Measurements from ENCODE around the gene ARID1B. TPM values are rescaled to one million over a fixed set of nuclear protein-coding genes. Genes with fewer than 3 reads are reported as not detected.

The ARID1B gene
- total RNA-seq, 1 experiment from 2014 or later = 42.8 TPM

DNA sequence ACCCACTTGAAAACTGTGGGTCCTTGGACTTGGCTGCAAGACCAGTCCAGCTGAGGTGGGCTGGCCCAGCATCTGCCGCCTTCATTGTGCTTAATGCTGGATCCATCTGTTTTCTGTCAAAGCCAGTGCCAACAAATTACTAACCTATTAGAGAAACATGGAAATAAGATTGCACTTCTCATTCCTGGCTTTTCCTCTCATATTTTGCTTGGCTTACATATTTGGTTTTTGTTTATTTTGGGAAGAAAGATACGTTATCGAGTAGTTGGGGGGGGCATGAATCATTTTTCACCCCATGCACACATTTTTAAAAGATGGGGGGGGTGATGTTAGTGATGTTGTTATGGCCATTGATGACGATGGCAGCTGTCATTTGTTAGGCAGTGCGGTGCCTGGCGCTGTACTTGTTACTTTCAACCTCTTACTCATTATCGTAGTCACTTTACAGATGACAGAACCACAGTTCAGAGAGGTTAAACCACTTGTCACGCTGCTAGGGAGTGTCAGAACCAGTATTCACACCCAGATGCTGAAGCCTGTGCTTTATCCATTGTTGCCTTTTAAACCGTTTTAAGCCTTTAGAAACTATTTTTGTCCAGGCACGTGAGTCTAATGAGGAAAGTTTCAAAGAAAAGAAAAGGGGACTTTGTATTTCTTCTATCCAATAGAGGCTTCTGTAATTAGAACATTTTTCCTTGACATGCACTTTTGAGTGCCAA is 366.2 kb downstream of the ARID1B start:
- Histone ChIP-seq H3K79me2 (ENCODE audit: low read depth) (no peaks in the 10 kb centered on the region), H3K27ac (no peak overlapping the region), H3F3A (ENCODE audit: insufficient read depth, low read depth) (no peaks in the 10 kb centered on the region), H3K4me2 (no peak overlapping the region), H3K36me3 (ENCODE audit: low read depth) (no peaks in the 10 kb centered on the region), H3K4me3 (no peak overlapping the region), H2AFZ (no peak overlapping the region), H3K9me3 (ENCODE audit: insufficient read depth, low read depth) (no peaks in the 10 kb centered on the region), H3K9me2 (ENCODE audit: insufficient read depth) (no peaks in the 10 kb centered on the region), H3K27me3 (ENCODE audit: insufficient read depth, low read depth) (no peaks in the 10 kb centered on the region), H3K4me1 (replicated peaks; ENCODE audit: insufficient read depth) (no peaks in the 10 kb centered on the region), H4K20me1 (ENCODE audit: insufficient read depth) (no peaks in the 10 kb centered on the region; the same call in 1 of the 2 replicates)
- intact Hi-C loops (cut with micrococcal nuclease; ENCODE audit: unreplicated experiment) = loop anchor here (10.0 kb wide), 1 partner anchor 79 kb away; no protein-coding TSS in a partner anchor
- no peak for TF ChIP-seq EZH2 (IDR thresholded peaks at IDR 0.05; ENCODE audit: low read depth)
- TF ChIP-seq, protein P1, sequence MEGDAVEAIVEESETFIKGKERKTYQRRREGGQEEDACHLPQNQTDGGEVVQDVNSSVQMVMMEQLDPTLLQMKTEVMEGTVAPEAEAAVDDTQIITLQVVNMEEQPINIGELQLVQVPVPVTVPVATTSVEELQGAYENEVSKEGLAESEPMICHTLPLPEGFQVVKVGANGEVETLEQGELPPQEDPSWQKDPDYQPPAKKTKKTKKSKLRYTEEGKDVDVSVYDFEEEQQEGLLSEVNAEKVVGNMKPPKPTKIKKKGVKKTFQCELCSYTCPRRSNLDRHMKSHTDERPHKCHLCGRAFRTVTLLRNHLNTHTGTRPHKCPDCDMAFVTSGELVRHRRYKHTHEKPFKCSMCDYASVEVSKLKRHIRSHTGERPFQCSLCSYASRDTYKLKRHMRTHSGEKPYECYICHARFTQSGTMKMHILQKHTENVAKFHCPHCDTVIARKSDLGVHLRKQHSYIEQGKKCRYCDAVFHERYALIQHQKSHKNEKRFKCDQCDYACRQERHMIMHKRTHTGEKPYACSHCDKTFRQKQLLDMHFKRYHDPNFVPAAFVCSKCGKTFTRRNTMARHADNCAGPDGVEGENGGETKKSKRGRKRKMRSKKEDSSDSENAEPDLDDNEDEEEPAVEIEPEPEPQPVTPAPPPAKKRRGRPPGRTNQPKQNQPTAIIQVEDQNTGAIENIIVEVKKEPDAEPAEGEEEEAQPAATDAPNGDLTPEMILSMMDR (conservative IDR thresholded peaks at IDR 0.05) = no peak
- DNase-seq = no peak
- POLR2A ChIA-PET (ENCODE audit: unreplicated experiment) = no interaction called here
- no TSS peak for BruUV-seq (replicated peaks)
- CTCF ChIA-PET = no interaction called here

DNA sequence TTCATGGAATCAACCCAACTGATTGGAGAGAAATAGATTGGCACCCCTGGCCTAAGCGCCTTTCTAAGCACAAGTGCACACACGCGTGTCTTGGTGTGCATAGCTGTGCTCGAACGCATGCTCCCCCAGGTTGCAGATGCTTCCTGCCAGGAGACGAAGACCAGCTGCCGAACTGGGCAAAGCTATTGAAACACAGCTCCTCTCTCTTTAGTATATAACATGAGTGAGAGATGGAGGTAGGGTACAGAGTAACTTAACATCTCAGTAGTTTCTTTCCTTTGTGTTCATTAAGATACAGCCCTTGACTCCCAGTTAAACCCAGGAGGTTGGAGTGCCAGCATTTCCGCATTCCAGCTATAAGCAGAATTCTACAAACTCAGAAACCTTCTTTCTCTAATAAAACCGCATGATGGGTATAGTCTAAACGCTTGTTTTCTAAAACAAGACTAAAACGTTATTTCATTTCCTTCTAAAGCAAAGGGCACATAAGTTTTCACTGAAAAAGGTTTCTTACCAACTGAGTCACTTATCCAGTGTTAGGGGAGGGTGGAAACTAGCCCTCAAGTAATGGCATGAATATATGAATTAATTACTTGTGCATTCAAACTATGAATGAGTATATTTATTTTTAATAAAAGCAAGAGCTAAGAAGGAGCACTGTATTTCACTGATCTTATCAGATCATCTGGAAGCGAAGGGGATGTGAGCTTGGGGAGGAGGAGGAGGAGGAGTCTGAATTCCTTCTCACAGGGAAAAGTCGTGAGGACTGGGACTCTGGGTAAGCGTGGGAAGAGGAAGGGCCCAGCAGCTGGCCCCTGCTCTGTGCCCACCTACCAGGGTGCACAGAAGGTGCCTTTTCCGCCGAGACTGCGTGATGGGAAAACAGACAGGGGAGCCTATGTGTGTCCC is 367.0 kb downstream of the ARID1B start:
- BruUV-seq (replicated peaks) = no TSS peak
- H3K4me3 ChIP-seq = no peak overlapping the region
- H3K4me2 ChIP-seq = no peak overlapping the region
- DNase-seq = no peak
- 0 out of 2 replicates have a peak, but pooled peaks cover 3% of the 10 kb centered on the region for H3K36me3 ChIP-seq (ENCODE audit: low read depth)
- no peaks in the 10 kb centered on the region for H3K9me3 ChIP-seq (ENCODE audit: insufficient read depth, low read depth)
- no peaks in the 10 kb centered on the region for H3K4me1 ChIP-seq (replicated peaks; ENCODE audit: insufficient read depth)
- H3K79me2 ChIP-seq (ENCODE audit: low read depth) = no peaks in the 10 kb centered on the region
- H2AFZ ChIP-seq = no peak overlapping the region
- intact Hi-C loops (cut with micrococcal nuclease; ENCODE audit: unreplicated experiment) = loop anchor here (10.0 kb wide), 1 partner anchor 79 kb away; no protein-coding TSS in a partner anchor
- H3F3A ChIP-seq (ENCODE audit: insufficient read depth, low read depth) = no peaks in the 10 kb centered on the region
- CTCF ChIA-PET = no interaction called here
- POLR2A ChIA-PET (ENCODE audit: unreplicated experiment) = no interaction called here
- H4K20me1 ChIP-seq (ENCODE audit: insufficient read depth) = no peaks in the 10 kb centered on the region; the same call in 1 of the 2 replicates
- no peaks in the 10 kb centered on the region for H3K27me3 ChIP-seq (ENCODE audit: insufficient read depth, low read depth)
- TF ChIP-seq EZH2 (IDR thresholded peaks at IDR 0.05; ENCODE audit: low read depth) = no peak
- TF ChIP-seq, protein P1 (conservative IDR thresholded peaks at IDR 0.05) = no peak
- no peak overlapping the region for H3K27ac ChIP-seq
- no peaks in the 10 kb centered on the region for H3K9me2 ChIP-seq (ENCODE audit: insufficient read depth)

DNA sequence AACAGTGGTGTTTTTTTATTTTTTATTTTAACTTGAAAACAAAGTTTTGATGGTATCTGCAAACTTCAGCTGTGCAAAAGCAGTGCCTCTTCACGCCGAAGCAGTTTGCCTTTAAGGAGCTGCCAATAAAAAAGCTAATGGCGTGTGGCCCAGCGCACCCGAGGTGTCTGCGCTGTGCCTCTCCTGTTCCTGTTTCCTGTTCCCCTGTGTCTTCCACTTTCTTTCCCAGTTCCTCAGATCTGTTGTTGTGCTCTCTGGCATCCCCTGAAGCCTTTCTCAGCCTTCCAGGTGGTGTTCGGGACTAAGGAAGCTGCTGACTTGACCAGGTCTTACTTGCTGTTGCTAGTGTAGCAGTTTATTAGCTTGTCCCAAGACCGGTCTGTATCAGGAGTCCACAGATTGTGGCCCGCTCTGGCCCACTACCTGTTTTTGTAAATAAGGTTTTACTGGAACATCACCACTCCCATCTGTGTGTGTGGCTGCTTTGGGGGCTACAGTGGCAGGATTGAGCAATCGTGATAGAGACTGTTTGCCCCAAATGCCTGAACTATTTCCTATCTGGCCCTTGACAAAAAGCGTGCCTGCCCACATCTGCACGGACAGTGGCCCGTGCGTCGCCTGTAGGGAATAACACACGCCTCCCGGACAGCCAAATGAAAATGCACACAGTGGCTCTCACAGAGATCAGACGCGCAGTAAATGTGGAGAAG is 367.8 kb downstream of the ARID1B start:
- no peaks in the 10 kb centered on the region for H3K4me1 ChIP-seq (replicated peaks; ENCODE audit: insufficient read depth)
- 0 out of 2 replicates have a peak, but pooled peaks cover 3% of the 10 kb centered on the region for H3K36me3 ChIP-seq (ENCODE audit: low read depth)
- DNase-seq = no peak
- H3K9me3 ChIP-seq (ENCODE audit: insufficient read depth, low read depth) = no peaks in the 10 kb centered on the region
- no TSS peak for BruUV-seq (replicated peaks)
- H3K4me3 ChIP-seq = no peak overlapping the region
- CTCF ChIA-PET = no interaction called here
- no peak overlapping the region for H3K27ac ChIP-seq
- no peaks in the 10 kb centered on the region for H3K27me3 ChIP-seq (ENCODE audit: insufficient read depth, low read depth)
- TF ChIP-seq, protein P1 (conservative IDR thresholded peaks at IDR 0.05) = no peak
- TF ChIP-seq EZH2 (IDR thresholded peaks at IDR 0.05; ENCODE audit: low read depth) = no peak
- no peaks in the 10 kb centered on the region for H3F3A ChIP-seq (ENCODE audit: insufficient read depth, low read depth)
- H3K79me2 ChIP-seq (ENCODE audit: low read depth) = no peaks in the 10 kb centered on the region
- H2AFZ ChIP-seq = no peak overlapping the region
- H3K4me2 ChIP-seq = no peak overlapping the region
- no peaks in the 10 kb centered on the region for H3K9me2 ChIP-seq (ENCODE audit: insufficient read depth)
- POLR2A ChIA-PET (ENCODE audit: unreplicated experiment) = interaction anchor here (0.6 kb wide), 1 partner anchor 424 kb away, joined by 5 read pairs; no protein-coding TSS in a partner anchor
- intact Hi-C loops (cut with micrococcal nuclease; ENCODE audit: unreplicated experiment) = loop anchor here (1.0 to 10.0 kb wide), 2 partner anchors 17 to 80 kb away; no protein-coding TSS in a partner anchor
- no peaks in the 10 kb centered on the region; the same call in 1 of the 2 replicates for H4K20me1 ChIP-seq (ENCODE audit: insufficient read depth)

All from PC-9 (cell line).